T-helper 2 cell treated with Interferon-gamma antibody and Interleukin-4, amounts not matched to agents 100 ng/mL and 5 ng/mL, for 36 hours (primary cell): ENCODE results near the gene ZBTB18. TPM values are rescaled to one million over a fixed set of nuclear protein-coding genes. Genes with fewer than 3 reads are reported as not detected.
"Not testable (repeated sequence)": the region's sequence is repeated elsewhere in the genome, so short reads cannot be mapped to it uniquely, and the experiment has no call there.

Experiments used
- intact Hi-C: fragments of 100-400 bp; cut with micrococcal nuclease; formaldehyde crosslinking; loops from one replicate; pipeline ENCODE4 v1.15.1; 2023
- total RNA-seq: library from RNA; stranded (reverse); gene quantifications from 2 replicates; pipeline ENCODE4 v1.2.3, GENCODE V29; 2022

The ZBTB18 gene
- 6.5 and 7.0 TPM in 2 replicates for total RNA-seq

- intact Hi-C loops, result loop anchor here (2.0 to 10.0 kb wide), 2 partner anchors 268 to 924 kb away; no protein-coding TSS in a partner anchor
Observed at GRCh38 chr1:244050835-244051444, at the start of gene ZBTB18. ZBTB18 (plus strand) TSS chr1:244051283; CDS start chr1:244051432, 149 bp downstream.

- intact Hi-C loops, result no loop called here
Observed at GRCh38 chr1:244002721-244003120, 48.4 kb upstream of the ZBTB18 start.

GRCh38 chr1:244005455-244005854 is 45.6 kb upstream of the ZBTB18 start:
- intact Hi-C loops, result no loop called here

GRCh38 chr1:244006381-244006901 is 44.6 kb upstream of the ZBTB18 start:
- intact Hi-C loops, result no loop called here

GRCh38 chr1:244006961-244007360 is 44.1 kb upstream of the ZBTB18 start:
- intact Hi-C loops, result no loop called here

- intact Hi-C loops, result no loop called here
Observed at GRCh38 chr1:244010191-244010590, 40.9 kb upstream of the ZBTB18 start.

GRCh38 chr1:244010703-244011123 is 40.4 kb upstream of the ZBTB18 start:
- intact Hi-C loops, result no loop called here

GRCh38 chr1:244011271-244011670 is 39.8 kb upstream of the ZBTB18 start:
- intact Hi-C loops, result no loop called here

GRCh38 chr1:244011786-244012185 is 39.3 kb upstream of the ZBTB18 start:
- intact Hi-C loops, result no loop called here

- intact Hi-C loops, result no loop called here
Observed at GRCh38 chr1:244012202-244012601, 38.9 kb upstream of the ZBTB18 start.

- intact Hi-C loops, result no loop called here
Observed at GRCh38 chr1:244013100-244013499, 38.0 kb upstream of the ZBTB18 start.

GRCh38 chr1:244014862-244015261 is 36.2 kb upstream of the ZBTB18 start:
- intact Hi-C loops, result not testable (repeated sequence)

- intact Hi-C loops, result no loop called here
Observed at GRCh38 chr1:244019982-244020485, 31.0 kb upstream of the ZBTB18 start.

GRCh38 chr1:244021427-244021826 is 29.7 kb upstream of the ZBTB18 start:
- intact Hi-C loops, result no loop called here

- intact Hi-C loops, result no loop called here
Observed at GRCh38 chr1:244022311-244022710, 28.8 kb upstream of the ZBTB18 start.

- intact Hi-C loops, result no loop called here
Observed at GRCh38 chr1:244022864-244023440, 28.1 kb upstream of the ZBTB18 start.

GRCh38 chr1:244027491-244028145 is 23.5 kb upstream of the ZBTB18 start:
- intact Hi-C loops, result loop anchor here (2.0 kb wide), 1 partner anchor 17 kb away; no protein-coding TSS in a partner anchor

GRCh38 chr1:244028701-244029100 is 22.4 kb upstream of the ZBTB18 start:
- intact Hi-C loops, result loop anchor here (2.0 kb wide), 1 partner anchor 16 kb away; no protein-coding TSS in a partner anchor

GRCh38 chr1:244029124-244029523 is 22.0 kb upstream of the ZBTB18 start:
- intact Hi-C loops, result loop anchor here (2.0 kb wide), 1 partner anchor 16 kb away; no protein-coding TSS in a partner anchor

- intact Hi-C loops, result no loop called here
Observed at GRCh38 chr1:244030481-244031040, 20.5 kb upstream of the ZBTB18 start.

GRCh38 chr1:244035358-244035757 is 15.7 kb upstream of the ZBTB18 start:
- intact Hi-C loops, result no loop called here

- intact Hi-C loops, result no loop called here
Observed at GRCh38 chr1:244037252-244037651, 13.8 kb upstream of the ZBTB18 start.
